Peyer's patch (tissue), 4 donors: Measurements from ENCODE around the gene BTBD16.

Experiments used
- CTCF ChIP-seq, 6 experiments: fragments of 450-650 bp in 4 of 6; fragments of 200-600 bp in 2 of 6; sonication (generic) in 1 of 6; IDR thresholded peaks; one replicate each; pipeline ENCODE4 v1.5.1; 2017 to 2019; ENCODE audit warnings: antibody characterized with exemption in 6 of 6, mild to moderate bottlenecking in 3 of 6, moderate library complexity in 1 of 6
- POLR2A ChIP-seq, 2 donors: fragments of 450-650 bp; IDR thresholded peaks; one replicate each; pipeline ENCODE4 v1.5.1; 2017; ENCODE audit warnings: antibody characterized with exemption in 2 of 2, mild to moderate bottlenecking in 2 of 2, moderate library complexity in 2 of 2

- no peak for TF ChIP-seq CTCF (IDR thresholded peaks at IDR 0.05)
- TF ChIP-seq POLR2A (IDR thresholded peaks at IDR 0.05) = no peak
Observed at GRCh38 chr10:122282253-122282671, 11.2 kb downstream of the BTBD16 start.
